ENCODE results near the gene EDAR.

The EDAR gene

DNA sequence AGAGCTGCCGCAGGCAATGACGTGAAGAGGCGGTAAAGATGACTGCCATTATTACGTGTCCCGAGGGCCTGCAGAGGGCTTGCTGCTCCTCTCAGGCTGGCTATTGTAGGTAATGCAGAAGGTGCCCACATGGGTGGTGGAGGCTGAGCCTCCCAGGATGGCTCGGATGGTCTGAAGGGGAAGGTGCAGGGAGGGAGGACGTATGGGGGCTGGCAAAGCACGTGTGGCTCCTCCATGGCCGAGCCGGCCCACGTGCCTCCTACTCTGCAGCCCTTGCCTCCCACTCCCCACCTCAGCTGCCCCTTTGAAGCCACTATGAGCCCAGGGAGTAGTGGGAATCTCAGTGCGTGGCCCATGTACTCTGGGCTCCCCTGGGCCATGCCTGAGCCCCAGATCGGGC is 48.9 kb downstream of the EDAR start:
- DNase-seq (ENCODE audit: low read depth, low spot score): no peak

DNA sequence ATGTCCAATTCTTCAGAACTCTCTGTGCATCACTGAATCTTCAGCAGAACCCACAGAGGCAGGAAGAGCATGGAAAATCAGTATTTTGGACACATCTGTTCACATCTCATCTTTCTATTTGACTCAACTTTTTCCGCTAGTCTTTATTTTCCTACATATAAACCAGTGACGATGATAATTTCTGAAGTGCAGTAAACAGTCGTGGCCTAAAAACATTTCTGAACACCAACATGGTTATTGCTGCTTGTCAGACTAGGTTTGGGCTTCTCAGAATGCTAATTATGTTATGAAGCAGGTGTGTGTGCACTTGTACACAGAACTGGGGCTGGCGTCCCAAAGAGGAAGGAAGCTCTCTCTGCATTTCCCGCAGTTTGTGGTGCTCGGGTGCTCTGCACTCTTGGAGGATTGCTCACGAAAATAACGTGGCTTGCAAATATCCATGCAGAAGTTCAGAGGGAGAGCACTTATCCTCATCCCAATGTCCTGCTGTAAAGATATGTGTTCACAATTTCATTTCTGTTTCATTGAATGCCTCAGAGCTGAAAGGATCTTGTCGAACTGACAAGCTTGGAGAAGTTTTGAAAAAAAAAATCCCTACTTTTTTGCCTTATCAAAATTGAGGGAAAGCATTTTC is 50.8 kb downstream of the EDAR start:
- no peak for DNase-seq (ENCODE audit: low read depth, low spot score)

DNA sequence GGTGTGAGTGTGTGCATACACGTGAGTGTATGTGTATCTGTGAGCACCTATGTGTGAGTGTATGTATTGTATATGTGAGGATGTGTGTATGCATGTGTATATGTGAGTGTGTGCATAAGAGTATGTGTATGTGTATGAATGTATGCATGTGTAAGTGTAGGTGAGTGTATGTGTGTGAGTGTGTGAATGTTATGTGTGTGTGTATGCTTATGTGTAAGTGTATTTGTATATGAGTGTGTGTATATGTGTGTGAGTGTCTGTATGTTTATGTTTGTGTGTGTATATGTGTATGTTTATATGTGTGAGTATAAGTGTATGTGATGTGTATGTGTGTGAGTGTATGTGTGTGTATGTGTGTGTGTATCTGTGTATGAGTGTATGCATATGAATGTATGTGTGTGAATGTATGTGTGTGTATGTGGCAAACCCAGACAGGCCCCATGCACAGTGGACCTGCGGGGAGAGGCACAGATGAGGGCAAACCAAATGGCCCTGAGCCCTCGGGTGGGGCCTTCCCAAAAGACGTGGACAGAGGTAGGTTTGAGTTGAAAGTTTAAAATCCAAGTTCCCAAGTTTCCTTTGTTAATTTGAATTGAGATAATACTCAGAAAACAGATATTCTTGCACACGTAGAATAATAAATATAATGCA is 51.5 kb downstream of the EDAR start:
- DNase-seq (ENCODE audit: low read depth, low spot score): no peak

DNA sequence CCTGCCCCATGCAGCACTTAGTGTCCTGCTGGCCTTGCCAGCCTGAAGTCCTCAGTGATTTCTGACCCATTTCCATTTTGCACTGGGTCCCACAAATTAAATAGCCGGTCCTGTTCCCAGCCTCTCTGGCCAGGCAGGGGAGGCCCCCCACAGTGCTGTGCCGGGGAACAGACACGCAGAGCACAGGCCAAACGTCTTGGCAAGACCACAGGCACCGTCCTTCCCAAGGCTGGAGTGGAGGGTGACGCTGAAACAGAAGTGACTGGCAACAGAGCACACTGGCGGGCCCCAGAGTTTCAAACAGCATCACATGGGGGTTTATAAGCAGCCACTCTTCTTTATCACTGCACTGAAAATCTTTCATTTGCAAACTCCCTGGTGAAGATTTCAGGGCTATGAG is 52.2 kb downstream of the EDAR start:
- DNase-seq (ENCODE audit: low read depth, low spot score): no peak

DNA sequence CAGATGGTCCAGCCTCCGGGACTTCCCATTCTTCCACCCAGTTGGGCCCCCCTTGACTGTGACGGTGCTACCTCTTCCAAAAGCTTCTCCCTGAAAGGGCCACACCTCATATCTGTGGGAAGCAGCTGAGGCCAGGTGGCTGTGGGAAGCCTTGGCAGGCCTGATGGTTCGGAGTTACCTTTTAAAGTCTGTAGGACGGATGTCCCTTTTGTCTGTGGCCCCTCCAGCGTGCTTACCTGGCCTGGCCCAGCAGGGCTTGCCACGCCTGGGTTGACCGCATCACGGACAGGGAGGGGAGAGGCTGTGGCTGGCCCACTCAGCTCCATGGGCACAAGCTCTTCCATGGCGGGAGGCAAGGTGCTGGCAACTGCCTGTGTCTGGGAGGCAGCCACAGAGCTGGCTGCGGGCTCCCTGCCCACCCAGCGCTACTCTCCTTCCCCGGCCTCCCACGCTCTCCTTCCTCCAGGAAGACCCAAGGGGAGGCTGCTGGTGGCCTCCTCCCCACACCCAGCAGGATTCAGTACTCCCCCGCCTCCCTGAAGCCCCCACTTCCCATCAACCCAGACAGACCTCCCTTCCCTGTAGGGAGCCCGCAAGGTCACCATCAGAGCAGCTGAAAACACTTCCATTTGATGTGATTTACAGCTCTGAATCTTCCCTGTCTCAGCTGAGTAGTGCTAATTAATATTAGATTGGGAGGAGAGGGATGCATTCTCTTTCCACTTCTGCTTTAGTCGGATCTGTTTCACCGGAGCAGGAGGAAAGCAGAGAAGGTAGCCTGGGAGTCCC is 52.8 kb downstream of the EDAR start:
- no peak for DNase-seq (ENCODE audit: low read depth, low spot score)

DNA sequence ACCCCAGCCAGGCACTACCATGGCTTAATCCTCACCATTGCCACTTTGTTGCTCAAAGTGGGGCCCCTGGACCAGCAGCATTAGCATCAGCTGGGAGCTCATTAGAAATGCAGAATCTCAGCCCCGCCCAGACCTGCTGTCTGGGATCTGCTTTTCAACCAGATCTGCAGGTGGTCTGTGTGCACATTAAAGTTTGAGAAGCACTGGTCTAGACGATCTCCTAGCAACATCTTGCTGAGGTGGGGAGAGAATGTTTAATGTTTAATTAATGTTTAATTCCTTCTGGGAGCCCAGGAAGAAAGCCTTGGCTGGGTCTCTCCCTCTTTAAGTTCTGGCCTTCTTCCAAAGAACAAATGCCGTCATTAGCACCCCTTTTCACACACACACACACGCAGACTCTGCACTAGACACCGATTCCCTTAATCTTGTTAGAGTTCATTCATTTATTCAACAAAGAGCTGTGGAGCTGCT is 53.7 kb downstream of the EDAR start:
- no peak for DNase-seq (ENCODE audit: low read depth, low spot score)

DNA sequence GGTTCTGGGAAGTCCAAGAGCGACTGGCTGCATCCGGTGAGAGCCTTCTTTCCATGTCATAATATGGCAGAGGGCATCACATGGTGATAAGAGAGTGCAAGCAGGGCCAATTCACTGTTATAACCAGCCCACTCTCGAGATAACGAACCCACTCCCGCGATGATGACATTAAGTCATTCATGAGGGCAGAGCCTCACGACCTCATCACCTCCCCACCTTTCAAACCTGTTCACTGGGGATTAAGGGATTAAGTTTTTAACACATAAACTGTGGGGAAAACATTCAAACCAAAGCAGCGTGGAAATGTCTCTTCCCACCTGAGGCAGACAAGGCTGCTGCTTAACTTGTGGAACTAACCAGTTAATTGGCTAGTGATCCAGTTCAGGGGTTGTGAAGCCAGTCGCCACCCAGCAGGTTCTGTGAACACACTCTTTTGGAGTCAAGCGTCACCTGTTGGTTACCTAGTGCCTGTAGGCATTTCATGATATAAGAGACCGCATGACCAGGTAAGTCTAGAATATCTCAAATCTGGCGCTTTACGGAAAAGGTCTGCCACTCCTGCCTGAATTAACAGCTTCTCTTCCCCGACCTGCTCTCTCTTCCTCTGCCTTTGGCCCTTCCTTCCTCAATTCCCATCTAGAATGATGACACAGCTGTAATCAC is 54.3 kb downstream of the EDAR start:
- DNase-seq (ENCODE audit: low read depth, low spot score): no peak

DNA sequence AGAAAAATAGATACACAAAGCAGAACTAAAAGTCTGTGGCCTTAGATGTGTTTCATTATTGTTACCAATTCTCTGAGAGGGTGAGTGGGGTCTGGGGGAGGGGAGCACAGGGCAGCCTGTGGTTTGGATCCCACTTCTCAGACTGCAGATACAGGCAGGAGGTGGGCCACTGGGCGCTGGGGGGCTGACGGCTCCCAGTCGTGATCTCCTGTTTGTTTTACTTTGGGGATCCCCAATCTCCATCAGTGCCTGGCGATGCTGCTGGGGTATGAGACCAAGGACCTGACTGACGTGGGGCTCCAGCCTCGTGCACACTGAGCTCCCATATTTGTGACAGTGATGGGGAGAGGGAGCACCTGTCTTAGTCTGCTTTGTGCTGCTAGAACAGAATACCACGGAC is 54.9 kb downstream of the EDAR start:
- DNase-seq (ENCODE audit: low read depth, low spot score): no peak

DNA sequence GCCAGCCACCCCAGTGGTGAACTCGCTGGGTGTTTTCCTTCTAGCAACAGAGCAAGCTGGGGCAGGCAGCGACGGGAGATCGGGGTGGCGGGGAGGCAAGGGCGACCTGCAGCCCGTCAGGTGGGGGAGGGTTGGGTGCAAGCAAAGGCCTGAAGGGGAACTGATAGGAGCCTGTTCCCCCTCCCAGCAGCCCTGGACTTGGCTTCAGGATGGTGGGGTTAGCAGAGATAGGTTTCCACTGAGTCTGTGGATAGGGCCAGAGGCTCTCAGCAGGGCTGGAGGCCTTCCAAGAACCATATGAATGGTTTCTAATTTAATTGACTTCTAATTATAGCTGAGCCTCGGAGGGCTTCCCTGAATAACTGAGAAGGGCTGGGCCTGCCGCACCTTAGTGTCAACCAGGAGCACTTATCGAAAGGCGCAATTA is 55.3 kb downstream of the EDAR start:
- no peak for DNase-seq (ENCODE audit: low read depth, low spot score)

DNA sequence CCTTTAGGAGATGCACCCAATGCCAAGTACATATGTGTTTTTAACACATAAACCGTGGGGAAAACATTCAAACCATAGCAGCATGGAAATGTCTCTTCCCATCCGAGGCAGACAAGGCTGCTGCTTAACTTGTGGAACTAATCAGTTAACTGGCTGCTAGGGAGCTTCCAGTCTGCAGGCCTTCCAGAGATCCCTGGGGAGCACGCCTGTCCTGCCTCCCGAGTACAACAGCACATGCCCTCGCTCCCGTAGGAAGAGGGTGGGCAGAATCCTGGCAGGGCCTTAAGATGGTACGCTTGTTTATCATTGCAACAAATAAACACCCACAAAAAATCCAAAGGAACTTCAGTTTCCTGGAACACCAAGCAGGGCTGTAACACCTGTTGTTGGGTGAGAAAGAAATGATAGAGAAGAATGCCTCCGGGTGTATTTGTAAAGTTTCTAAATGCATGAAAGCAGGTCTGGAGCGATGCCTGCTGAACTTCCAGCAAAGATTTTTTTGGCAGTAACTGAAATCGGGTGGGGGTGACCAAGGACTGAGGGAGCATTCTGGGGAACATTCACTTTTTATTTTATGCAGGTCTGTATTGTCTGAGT is 56.2 kb downstream of the EDAR start:
- no peak for DNase-seq (ENCODE audit: low read depth, low spot score)

DNA sequence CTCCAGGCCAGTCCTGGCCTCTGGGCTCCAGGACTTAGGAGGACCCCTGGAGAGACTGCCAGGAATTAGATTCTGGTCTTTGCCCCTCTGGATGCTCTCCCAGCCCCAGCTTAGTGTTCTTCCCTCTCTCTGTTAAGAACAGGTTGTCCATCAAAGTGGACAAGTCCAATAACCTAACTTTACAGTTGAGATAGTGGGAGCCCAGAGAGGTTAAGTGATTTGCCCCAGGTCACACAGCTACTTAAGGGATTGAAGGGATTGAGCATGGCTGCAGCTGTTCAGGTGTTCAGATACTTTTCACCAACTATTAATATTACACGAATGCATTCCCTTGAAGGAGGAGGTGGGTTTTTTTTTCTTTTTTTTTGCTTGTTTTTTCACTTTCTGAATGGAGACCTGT is 57.6 kb downstream of the EDAR start:
- no peak for DNase-seq (ENCODE audit: low read depth, low spot score)

DNA sequence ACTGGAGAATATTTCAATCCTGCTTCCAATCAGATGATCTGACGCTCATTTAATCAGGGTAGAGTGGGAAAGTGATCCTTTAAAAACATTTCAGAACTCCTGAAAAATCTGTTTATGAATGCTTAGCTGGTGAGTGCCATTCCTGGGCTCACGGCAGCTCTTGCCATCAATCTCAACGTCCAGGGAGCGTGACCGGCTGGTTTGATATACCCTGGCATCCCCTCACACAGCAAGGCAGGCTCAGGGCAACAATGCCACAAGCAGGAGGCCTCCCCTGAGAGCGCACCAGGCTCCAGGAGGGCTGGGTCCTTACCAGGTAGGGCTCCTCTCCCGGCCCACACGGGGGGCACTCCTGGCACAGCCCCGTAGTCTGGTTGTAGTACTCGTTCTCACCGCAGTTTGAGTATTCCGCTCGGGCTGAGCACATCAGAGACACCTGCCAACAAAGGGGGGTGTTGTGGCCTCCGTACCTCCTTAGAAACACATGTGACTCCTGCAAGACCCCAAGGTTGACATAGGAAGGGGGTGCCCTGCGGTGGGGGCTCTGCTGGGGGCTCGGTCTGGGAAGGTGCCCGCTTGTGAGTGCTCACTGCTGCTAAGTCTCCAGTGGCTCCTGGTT is 59.1 kb downstream of the EDAR start:
- DNase-seq (ENCODE audit: low read depth, low spot score): no peak

DNA sequence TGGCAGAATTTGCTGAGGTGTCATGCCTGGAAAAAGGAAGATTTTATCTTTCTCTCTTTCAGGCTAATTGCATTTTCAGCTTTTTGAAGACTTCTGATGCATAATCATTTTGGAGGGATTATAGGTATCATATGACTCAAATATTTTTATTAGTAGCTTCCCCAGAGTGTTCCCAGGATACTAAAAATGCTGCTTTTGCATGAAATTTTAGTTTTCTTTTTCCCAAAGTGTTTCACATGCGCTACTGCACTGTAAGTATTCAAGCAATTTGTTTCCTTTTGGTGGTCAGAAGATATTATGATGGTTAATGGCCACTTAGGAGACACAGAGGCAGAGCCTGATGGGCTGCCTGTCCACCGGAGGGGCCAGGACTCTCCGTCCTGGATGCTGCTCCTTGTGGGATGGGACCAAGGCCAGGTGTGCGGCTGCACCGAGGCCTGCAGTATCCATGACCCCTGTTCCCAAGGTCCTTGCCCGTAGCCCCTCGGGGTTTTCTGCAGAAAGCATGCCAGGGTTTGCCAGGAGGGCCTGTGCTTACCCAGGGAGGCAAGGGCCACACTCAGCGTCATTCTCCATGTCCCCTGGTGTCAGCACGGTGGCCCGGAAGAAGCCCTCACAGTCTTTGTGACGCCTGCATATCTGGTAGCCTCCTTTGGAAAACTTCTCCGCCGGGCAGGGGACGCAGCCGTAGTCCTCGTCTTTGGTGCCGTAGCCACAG is 60.2 kb downstream of the EDAR start:
- no peak for DNase-seq (ENCODE audit: low read depth, low spot score)

DNA sequence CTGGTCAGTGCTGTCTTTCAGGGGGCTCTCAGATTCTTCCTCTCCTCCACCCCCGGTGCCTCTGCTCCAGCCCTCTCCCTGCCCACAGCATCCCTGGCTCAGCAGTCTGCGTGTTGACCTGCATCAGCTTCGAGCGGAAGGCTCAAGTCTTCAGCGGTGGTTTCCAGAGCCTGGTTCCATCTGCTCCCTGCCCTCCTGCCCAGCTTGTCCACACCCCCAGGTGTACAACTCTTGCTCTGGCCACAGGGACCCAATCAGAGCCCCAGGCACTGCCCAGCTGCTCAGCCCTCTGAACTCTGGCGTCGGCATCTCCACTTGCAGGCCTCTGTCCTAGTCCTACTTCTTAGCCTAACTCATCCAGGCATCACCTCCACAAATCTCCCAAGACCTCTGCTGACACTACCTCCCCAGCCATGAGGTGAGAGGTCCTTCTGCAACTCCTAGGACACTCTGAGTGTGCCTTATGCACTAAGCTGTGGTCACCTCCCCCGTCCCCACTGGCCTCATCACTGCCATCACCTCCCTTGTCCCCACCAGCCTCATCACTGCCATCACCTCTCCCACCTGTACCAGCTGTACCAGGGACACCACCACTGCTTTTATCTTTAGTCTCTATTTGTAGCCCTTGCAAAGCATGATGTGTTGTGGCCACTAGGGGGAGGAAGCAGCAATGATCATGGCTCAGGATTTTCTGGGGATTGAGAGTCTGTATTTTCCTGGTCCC is 60.9 kb downstream of the EDAR start:
- no peak for DNase-seq (ENCODE audit: low read depth, low spot score)

DNA sequence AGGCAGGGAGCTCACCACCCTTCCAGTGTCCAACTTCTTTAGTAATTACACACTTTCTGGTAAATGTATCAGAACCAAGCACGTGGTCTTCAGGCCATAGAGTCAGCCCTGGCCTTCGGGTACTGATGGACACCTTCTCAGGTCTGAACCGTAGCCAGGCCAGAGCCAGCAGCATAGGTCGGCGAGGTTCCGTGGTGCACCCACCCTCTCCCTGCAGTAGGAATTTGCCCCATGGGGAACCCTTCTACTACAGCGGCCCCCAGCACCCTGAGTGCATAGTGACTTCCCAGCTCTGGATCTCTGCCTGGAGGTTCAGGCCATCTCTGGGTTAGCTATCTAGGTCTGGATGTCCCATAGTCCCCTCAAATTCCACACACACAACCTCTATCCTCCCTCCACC is 61.6 kb downstream of the EDAR start:
- DNase-seq (ENCODE audit: low read depth, low spot score): no peak

DNA sequence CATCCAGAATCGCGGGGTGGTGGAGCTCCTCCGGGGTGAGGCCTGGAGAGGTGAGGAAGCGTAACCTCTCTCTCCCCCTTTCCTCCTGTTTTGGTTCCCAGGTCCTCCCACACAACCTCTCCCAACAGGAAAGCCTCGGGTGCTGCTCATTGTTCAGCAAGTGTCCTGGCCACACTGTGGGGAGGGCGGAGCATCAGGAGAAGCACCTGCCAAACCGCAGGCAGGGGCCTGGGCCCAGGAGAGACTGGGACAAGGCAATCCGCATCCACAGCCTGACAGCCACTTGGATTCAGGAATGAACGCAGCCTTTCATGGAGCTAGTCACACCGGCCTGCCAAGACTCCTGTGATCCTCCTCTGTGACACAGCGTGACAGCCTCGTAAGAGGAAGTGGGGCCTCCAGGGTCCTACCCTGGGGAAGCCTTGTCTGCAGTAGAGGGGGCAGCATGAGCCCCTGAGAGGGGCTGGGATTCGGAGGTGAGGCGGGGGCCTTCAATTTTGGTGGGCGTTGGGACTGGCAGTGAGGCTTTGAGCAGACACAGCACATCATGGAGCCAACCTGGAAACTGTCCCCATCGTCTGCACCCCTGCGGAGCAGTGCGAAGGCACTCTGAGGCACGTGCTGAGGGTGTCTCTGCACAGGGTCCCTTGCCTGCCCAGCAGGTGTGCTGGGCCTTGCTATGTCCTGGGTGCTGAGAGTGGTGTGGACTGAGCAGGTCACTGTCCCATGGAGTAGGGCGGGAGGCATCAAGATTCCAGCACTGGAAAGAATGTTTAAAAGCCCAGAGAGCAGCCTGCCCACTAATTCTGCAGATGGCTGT is 62.2 kb downstream of the EDAR start:
- DNase-seq (ENCODE audit: low read depth, low spot score): no peak

DNA sequence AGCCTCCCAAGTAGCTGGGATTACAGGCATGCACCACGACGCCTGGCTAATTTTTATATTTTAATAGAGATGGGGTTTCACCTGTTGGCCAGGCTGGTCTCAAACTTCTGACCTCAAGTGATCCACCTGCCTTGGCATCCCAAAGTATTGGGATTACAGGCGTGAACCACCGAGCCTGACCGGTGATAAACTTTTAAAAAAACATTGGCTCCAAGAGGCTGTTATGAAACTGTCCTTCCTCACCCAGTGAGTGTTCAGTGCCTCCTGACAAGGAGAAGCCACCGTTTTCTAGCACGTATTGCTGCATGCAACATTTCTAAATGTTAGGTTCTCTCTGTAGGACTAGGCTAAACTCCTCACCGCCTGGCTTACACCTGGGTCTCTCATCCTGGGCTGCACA is 63.3 kb downstream of the EDAR start:
- no peak for DNase-seq (ENCODE audit: low read depth, low spot score)

DNA sequence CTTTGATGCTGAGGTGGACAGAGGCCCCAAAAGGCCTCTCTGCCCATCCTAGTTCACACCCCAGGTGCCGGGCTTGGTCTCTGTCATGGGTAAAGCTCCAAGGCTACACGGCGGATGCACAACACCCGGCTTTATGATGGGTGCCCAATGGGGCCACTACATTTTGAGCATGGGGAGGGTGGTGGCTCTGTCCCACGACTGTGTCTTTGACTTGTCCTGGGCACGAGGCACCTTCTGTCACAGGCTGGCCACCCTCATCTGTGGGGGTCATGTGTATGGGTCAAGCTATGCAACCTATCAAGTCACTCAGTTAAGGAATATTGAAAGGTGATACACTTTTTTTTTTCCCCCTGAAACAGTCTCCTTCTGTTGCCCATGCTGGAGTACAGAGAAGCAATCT is 63.7 kb downstream of the EDAR start:
- DNase-seq (ENCODE audit: low read depth, low spot score): no peak

DNA sequence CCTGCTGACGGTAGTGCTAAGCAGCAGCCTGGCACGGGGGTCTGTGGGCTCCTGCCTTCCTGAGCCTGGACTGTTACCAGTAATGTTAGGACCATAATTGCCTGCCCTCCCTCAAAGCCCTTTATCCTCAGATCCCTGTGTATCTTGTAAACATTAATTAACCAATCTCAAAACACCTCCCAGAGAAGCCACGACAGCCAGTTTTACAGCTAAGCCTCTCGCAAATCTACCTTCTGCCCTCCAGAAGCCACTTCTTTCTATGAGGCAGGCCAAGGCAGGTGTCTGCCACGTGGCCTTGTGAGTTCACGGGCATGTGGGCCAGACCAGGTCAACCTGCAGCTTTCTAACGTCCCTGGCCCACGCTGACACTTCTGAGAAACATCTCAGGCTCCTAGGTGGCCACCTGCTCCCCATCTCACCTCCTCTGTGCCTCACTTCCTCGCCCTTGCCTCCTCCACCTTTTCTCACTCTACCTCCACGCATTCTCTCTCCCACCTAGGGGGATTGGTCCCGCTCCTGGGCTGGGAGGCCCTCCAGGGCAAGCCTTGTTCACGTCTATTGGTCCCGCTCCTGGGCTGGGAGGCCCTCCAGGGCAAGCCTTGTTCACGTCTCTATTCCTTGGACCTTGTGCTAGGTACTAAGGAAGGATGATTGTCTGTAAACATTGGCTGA is 64.3 kb downstream of the EDAR start:
- DNase-seq (ENCODE audit: low read depth, low spot score): no peak
